Liver (tissue), 3 donors: Measurements from ENCODE around the gene DUSP8.

Experiments
- CTCF ChIP-seq: fragments of 150-350 bp; IDR thresholded peaks from 2 replicates; pipeline ENCODE4 v1.5.1; 2017; ENCODE audit warnings: improper control_type of control experiment, low read depth, low read length; ENCODE audit not compliant: missing input control
- EGR1 ChIP-seq, 2 donors: IDR thresholded peaks; 2 replicates each; pipeline ENCODE4 v1.6.1; 2016 to 2018; ENCODE audit warnings: antibody characterized with exemption in 2 of 2, low read depth in 2 of 2
- FOXA1 ChIP-seq: IDR thresholded peaks from 2 replicates; pipeline ENCODE4 v1.6.1; 2016; ENCODE audit warnings: antibody characterized with exemption
- GABPA ChIP-seq, 2 donors: IDR thresholded peaks in 1 of 2; conservative IDR thresholded peaks in 1 of 2; 2 replicates each; pipeline ENCODE4 v1.6.1; 2016; ENCODE audit warnings: antibody characterized with exemption in 2 of 2, mild to moderate bottlenecking in 1 of 2, moderate library complexity in 1 of 2
- HNF4A ChIP-seq, 2 donors: conservative IDR thresholded peaks; 2 replicates each; pipeline ENCODE4 v1.6.1; 2016; ENCODE audit warnings: antibody characterized with exemption in 2 of 2, mild to moderate bottlenecking in 2 of 2
- JUND ChIP-seq, 2 donors: IDR thresholded peaks; 2 replicates each; pipeline ENCODE4 v1.6.1; 2016; ENCODE audit warnings: antibody characterized with exemption in 2 of 2
- MAX ChIP-seq: IDR thresholded peaks from 2 replicates; pipeline ENCODE4 v1.6.1; 2016; ENCODE audit warnings: antibody characterized with exemption
- REST ChIP-seq: IDR thresholded peaks from 2 replicates; pipeline ENCODE4 v1.6.1; 2016; ENCODE audit warnings: antibody characterized with exemption, mild to moderate bottlenecking
- SP1 ChIP-seq: IDR thresholded peaks from 2 replicates; pipeline ENCODE4 v1.6.1; 2018; ENCODE audit warnings: antibody characterized with exemption, mild to moderate bottlenecking
- TAF1 ChIP-seq: conservative IDR thresholded peaks from 2 replicates; pipeline ENCODE4 v1.6.1; 2016; ENCODE audit warnings: antibody characterized with exemption, mild to moderate bottlenecking
- YY1 ChIP-seq: IDR thresholded peaks from 2 replicates; pipeline ENCODE4 v1.6.1; 2016; ENCODE audit warnings: antibody characterized with exemption, mild to moderate bottlenecking
- ZBTB33 ChIP-seq: IDR thresholded peaks from 2 replicates; pipeline ENCODE4 v1.6.1; 2016; ENCODE audit warnings: antibody characterized with exemption
- donor health status: healthy.
- donor health status: healthy.

- no peak for TF ChIP-seq CTCF
- no peak for TF ChIP-seq GABPA (IDR thresholded peaks at IDR 0.05 in 1 of 2, conservative IDR thresholded peaks at IDR 0.05 in 1 of 2)
- TF ChIP-seq EGR1 (IDR thresholded peaks at IDR 0.05; ENCODE audit: low read depth in 2 of 2), result no peak
- no peak for TF ChIP-seq JUND (IDR thresholded peaks at IDR 0.05)
- no peak for TF ChIP-seq MAX
- TF ChIP-seq TAF1, result no peak
- no peak for TF ChIP-seq REST
- TF ChIP-seq ZBTB33, result no peak
- TF ChIP-seq HNF4A (conservative IDR thresholded peaks at IDR 0.05), result no peak
- TF ChIP-seq FOXA1, result no peak
- TF ChIP-seq SP1, result no peak
- TF ChIP-seq YY1, result no peak
Measured at GRCh38 chr11:1570896-1571759, 943 bp downstream of the DUSP8 start.
